Smooth muscle cell (in vitro differentiated cells): Measurements from ENCODE around the gene MCM3. TPM values are rescaled to one million over a fixed set of nuclear protein-coding genes. Genes with fewer than 3 reads are reported as not detected.

Source experiments
- DNase-seq: peaks from one replicate; lab custom pipeline; 2025; ENCODE audit not compliant: unreplicated experiment; lab: John Stamatoyannopoulos, UW
- H2AFZ ChIP-seq: fragments of 200-600 bp; sonication (generic); 2 replicates; pipeline ENCODE4 v1.6.0; 2016; ENCODE audit warnings: antibody characterized with exemption, low read depth, mild to moderate bottlenecking
- H3F3A ChIP-seq: fragments of 200-600 bp; sonication (generic); 2 replicates; pipeline ENCODE4 v1.6.0; 2017; ENCODE audit warnings: antibody characterized with exemption, low read depth
- H3K27ac ChIP-seq: fragments of 200-600 bp; sonication (generic); 2 replicates; pipeline ENCODE4 v1.5.1; 2016; ENCODE audit warnings: low read depth, mild to moderate bottlenecking
- H3K27me3 ChIP-seq: fragments of 200-600 bp; sonication (generic); 2 replicates; pipeline ENCODE4 v1.6.1; 2016; ENCODE audit warnings: low read depth, mild to moderate bottlenecking
- H3K36me3 ChIP-seq: fragments of 200-600 bp; sonication (generic); 2 replicates; pipeline ENCODE4 v1.5.1; 2016; ENCODE audit warnings: low read depth
- H3K4me1 ChIP-seq: fragments of 200-600 bp; sonication (generic); 2 replicates; pipeline ENCODE4 v1.5.1; 2016; ENCODE audit warnings: low read depth
- H3K4me2 ChIP-seq: fragments of 200-600 bp; sonication (generic); 2 replicates; pipeline ENCODE4 v1.6.0; 2016; ENCODE audit warnings: mild to moderate bottlenecking
- H3K4me3 ChIP-seq: fragments of 200-600 bp; sonication (generic); 2 replicates; pipeline ENCODE4 v1.5.1; 2016; ENCODE audit warnings: mild to moderate bottlenecking
- H3K79me2 ChIP-seq: fragments of 200-600 bp; sonication (generic); 2 replicates; pipeline ENCODE4 v1.6.0; 2016; ENCODE audit warnings: low read depth, mild to moderate bottlenecking
- H3K9ac ChIP-seq: fragments of 200-600 bp; sonication (generic); 2 replicates; pipeline ENCODE4 v1.6.0; 2016; ENCODE audit warnings: low read depth
- H3K9me3 ChIP-seq: fragments of 200-600 bp; sonication (generic); replicated peaks from 2 replicates; pipeline ENCODE4 v1.5.1; 2016; ENCODE audit warnings: low read depth
- H4K20me1 ChIP-seq: fragments of 200-600 bp; sonication (generic); 2 replicates; pipeline ENCODE4 v1.6.0; 2016; ENCODE audit warnings: low read depth
- CTCF ChIP-seq: fragments of 200-600 bp; sonication (generic); IDR thresholded peaks from 2 replicates; pipeline ENCODE4 v1.5.1; 2017; ENCODE audit warnings: borderline replicate concordance, mild to moderate bottlenecking, antibody characterized with exemption; ENCODE audit not compliant: insufficient read depth, poor library complexity, severe bottlenecking
- WGBS: methylation state at CpG from one replicate; pipeline ENCODE4 v1.1.7; 2016; ENCODE audit warnings: low lambda C conversion rate; 5-methylcytosine and 5-hydroxymethylcytosine counted together
- polyA plus RNA-seq: library from polyadenylated mRNA; unstranded; fragments of >200 nt; fragmentation: Nextera tagmentation; extraction: Ambion mirVana; gene quantifications from 2 replicates; pipeline ENCODE4 v1.2.1, GENCODE V29; 2016
- total RNA-seq: library from RNA; depleted of rRNA; stranded (reverse); fragments of >200 nt; gene quantifications from 2 replicates; pipeline ENCODE4 v1.2.3, GENCODE V29; 2014

Gene MCM3
- total and polyA plus RNA-seq, 2 experiments from 2014 or later, result 32.2 to 33.9 TPM

- Histone ChIP-seq H3F3A (no peaks in the 10 kb centered on the region), H3K27me3 (no peaks in the 10 kb centered on the region), H3K79me2 (no peaks in the 10 kb centered on the region), H3K9ac (no peak overlapping the region), H4K20me1 (no peaks in the 10 kb centered on the region), H3K9me3 (no peaks in the 10 kb centered on the region), H3K4me3 (no peak overlapping the region), H3K4me1 (peaks cover 7% of the 10 kb centered on the region), H3K4me2 (no peak overlapping the region), H3K27ac (no peak overlapping the region), H2AFZ (peak overlapping the region; percentile 75), H3K36me3 (no peaks in the 10 kb centered on the region)
- DNase-seq, result no peak
- TF ChIP-seq CTCF, result no peak
- 86% methylated on average over 1 of the region's 1 CpG for WGBS
Observed at GRCh38 chr6:52307900-52308372, 23.4 kb upstream of the MCM3 start.

- no peaks in the 10 kb centered on the region for H4K20me1 ChIP-seq
- DNase-seq, result no peak
- H3K27me3 ChIP-seq, result no peaks in the 10 kb centered on the region
- no peak overlapping the region for H3K27ac ChIP-seq
- TF ChIP-seq CTCF, result no peak
- H3K4me1 ChIP-seq, result peaks cover 7% of the 10 kb centered on the region
- H3K4me3 ChIP-seq, result no peak overlapping the region
- H3K79me2 ChIP-seq, result no peaks in the 10 kb centered on the region
- peak overlapping the region; percentile 75 for H2AFZ ChIP-seq
- H3F3A ChIP-seq, result no peaks in the 10 kb centered on the region
- H3K4me2 ChIP-seq, result no peak overlapping the region
- H3K9ac ChIP-seq, result no peak overlapping the region
- no peaks in the 10 kb centered on the region for H3K36me3 ChIP-seq
- 33% methylated on average over 27 of the region's 32 CpGs for whole genome bisulfite sequencing
- H3K9me3 ChIP-seq, result no peaks in the 10 kb centered on the region
Observed at GRCh38 chr6:52306972-52307870, 22.7 kb upstream of the MCM3 start.

GRCh38 chr6:52305948-52306767 lies 21.6 kb upstream of the MCM3 start:
- H3F3A ChIP-seq, result no peaks in the 10 kb centered on the region
- H4K20me1 ChIP-seq, result no peaks in the 10 kb centered on the region
- H3K9ac ChIP-seq, result no peak overlapping the region
- no peaks in the 10 kb centered on the region for H3K9me3 ChIP-seq
- peaks cover 7% of the 10 kb centered on the region for H3K4me1 ChIP-seq
- DNase-seq, result no peak
- WGBS, result 87% methylated on average over 15 of the region's 15 CpGs
- peak overlapping the region; percentile 22 for H3K27ac ChIP-seq
- no peak overlapping the region for H2AFZ ChIP-seq
- no peak for TF ChIP-seq CTCF
- no peak overlapping the region for H3K4me3 ChIP-seq
- H3K4me2 ChIP-seq, result no peak overlapping the region
- no peaks in the 10 kb centered on the region for H3K27me3 ChIP-seq
- H3K36me3 ChIP-seq, result no peaks in the 10 kb centered on the region
- no peaks in the 10 kb centered on the region for H3K79me2 ChIP-seq
